Stimulated activated CD4-positive, alpha-beta T cell treated with anti-CD3 and anti-CD28 coated beads, Interleukin-15, amount 100 ng/mL, for 1 hour (primary cell): Measurements from ENCODE around the gene BCAP31.
"Not testable (repeated sequence)": the region's sequence is repeated elsewhere in the genome, so short reads cannot be mapped to it uniquely, and the experiment has no call there.

Experiments used
- DNase-seq, 2 donors: peaks; one replicate each; pipeline ENCODE4 v3.0.0-alpha.2; 2020; ENCODE audit warnings: low read depth in 1 of 2, low spot score in 1 of 2

The BCAP31 gene

DNA sequence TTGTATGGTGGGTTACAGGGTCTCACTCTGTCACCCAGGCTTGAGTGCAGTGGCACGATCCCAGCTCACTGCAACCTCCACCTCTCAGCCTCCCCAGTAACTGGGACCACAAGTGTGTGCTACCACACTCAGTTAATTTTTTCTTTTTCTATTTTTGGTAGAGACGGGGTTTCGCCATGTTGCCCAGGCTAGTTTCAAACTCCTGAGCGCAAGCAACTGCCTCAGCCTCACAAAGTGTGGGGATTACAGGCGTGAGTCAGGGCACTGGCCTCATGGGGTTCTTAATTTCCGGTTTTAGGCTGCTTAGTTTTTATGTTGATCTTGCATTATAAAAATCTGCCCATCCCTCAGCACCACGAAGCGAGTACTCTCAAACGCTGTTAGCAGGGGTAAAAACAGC is 6.7 kb downstream of the BCAP31 start:
- DNase-seq: no peak

DNA sequence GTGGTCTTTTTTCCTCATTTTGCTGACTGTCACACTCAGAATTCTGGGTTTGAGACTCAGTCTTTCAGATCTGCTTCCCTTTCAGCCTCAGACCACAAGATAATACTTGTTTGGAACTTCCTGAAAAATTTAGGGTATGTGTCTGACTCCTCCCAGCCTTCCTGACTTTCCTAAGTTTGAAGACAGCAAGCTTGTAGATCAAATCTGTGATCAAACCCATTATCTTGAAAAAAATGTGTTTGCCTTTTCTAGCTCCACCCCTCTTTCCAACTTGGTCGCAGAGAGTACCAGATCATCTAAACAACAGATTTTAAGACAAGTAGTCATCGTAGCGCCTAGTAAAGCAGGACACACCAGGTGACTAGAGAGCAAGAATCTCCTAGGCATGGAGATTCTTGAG is 9.9 kb downstream of the BCAP31 start:
- no peak for DNase-seq

DNA sequence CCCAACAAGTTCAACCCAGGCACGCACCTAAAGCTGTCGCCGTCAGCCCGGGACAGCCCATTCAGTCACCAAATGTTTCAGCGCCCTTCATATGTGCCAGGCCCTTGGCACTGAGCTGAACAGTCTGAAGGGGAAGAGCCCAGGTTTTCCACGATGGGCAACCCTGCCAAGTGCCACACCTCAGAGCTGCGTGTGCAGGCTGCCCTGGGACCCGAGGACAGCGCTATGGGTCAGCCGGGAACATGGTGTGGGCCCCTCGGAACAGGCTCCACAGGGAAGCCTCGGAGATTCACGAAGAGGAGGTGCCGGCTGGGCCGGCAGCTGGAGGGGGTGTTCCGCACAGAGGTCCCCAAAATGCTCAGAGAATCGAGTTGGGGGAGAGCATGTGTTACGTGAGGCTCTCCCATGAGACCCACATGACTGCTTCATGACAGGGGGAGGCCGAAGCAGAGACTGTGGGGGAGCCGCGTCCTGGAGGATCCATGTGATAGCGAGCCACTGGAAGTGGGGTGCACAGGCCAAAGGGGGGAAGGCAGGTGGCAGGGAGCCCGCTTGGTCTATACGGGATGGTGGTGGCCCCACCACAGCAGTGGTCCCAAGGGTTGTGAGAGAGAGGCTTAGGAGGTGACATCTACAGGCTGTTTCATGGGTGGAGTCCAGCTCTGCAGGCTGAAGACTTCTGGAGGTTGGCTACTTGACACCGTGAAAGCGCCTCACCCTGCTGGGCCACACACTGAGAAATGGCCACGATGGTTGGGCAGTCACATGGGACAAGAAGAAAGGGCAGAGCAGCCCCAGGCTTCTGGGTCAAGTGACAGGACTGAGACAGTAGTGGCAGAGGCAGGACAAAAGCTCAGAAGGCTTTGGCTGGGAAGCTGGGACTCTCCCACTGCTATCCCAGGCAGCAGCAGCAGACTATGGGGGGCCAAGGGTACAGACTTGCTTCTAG is 14.2 kb downstream of the BCAP31 start:
- DNase-seq: no peak

DNA sequence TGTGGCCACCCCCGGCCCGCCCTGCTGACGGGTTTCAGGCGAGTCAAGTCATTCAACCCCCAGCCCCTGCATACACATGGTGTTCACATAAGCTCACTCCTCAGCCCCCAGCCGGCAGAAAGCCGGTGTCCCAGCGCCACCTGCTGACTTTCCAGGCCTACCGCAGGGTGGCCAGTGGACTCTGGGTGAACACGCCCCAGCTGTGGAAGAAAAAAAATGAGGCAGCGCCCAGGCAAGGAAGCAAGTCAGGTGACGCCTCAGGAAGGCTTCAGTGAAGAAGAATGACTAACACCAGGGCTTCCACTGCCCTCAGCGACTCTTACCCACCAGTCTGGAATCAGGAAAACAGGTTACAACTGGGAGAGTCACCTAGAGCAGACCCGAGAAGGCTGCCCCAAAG is 15.8 kb downstream of the BCAP31 start:
- no peak for DNase-seq

DNA sequence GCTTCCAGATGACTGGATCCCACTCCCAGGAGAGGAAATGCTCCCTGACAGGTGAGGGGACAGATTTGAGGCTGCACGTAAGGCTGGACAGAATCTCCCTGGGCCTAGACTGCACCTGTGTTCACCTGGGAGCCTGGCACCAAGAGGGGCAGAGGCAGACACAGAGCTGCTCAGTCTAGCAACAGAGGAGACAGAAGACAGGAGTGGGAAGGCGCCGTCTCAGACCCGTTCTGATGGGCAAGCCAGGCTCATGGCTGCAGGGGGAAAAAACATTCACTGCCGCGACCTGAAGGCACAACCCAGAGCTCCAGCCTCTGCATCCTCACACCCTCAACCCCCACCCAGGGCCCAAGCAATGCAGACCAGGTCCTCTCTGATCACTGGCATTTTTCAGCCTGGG is 16.8 kb downstream of the BCAP31 start:
- DNase-seq: no peak

DNA sequence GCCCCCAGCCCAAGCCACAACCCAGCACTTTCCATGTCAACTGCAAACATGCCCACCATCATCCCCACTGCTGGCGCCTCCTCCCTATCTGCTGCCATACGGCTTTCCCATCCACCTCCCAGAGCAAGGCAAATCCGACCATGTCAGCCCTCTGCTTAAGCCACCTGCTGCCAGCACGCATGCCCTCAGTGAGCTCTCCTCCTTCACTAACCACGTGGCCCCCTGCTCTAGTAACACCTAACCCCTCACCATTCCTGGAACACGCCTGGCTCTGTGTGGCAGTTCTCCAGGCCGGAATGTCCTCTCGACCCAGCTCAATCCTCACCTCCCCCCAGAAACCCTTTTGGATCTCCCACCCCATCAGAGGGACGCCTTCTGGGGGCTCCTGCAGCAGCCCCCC is 17.4 kb downstream of the BCAP31 start:
- no peak for DNase-seq

DNA sequence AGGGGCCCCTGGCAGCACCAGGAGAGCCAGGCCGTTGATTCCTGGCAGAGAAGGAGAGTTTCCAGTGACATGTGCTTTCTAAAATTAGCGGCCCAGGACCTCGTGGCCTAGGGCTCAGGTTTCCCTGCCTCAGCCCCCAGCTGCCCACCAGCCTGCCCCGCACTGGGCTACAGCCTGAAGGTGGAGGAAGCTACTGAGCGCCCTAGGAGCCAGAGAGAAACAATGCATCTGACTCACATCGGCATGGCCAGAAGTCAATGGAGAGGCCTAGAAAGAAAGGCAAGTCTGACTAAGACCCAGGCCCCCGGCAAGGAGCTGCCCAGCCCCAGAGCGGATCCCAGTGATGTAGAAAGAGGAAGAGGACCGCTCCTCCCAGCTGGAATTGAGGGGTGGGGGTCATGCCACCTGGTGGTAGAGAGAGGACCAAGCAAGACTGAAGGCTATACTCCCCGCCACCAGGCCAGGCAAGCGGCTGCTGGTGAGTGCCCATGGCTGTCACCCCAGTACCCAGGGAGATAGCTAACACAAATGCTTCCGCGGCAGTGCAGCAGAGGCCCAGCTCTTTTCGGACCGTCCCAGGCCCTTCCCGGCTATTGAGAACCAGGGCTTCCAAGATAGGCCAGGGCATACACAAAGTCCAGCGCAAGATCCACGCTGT is 18.7 kb downstream of the BCAP31 start:
- not testable (repeated sequence) for DNase-seq

DNA sequence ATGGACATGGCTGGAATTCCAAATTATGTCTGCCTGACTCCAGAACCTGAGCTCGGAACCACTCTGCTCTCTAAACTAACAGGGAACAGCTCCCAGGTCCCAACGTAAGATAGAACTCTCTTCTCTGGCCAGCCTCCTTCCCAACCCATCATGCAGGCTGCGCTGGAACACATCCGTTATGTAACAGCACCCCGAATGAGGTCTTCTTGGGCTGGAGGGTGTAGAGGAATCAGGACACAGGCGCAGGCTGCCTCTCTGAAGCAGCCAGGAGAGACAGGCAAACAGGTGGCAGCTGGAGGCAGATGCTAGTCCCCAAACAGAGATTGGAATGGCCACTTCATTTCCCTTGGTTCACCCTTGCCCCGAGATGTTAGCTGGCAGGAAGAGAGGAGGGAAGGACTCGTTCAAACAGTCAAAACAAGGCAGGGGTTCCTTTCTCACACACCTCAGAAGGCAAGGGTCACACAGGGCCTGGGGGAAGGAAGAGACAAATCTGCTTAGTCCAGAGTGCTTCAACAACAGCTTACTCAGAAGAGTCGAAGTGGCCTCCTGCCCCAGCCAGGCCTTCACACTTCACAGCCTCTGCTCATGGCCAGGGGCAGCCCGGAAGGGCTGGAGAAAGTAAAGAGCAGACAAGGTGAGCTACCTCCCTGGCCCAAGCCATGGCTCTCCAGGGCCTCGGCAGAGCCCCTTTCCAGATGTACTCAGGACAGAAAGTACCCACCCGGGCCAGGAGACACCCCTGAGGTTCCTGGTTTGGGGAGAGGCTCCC is 19.4 kb downstream of the BCAP31 start:
- DNase-seq: not testable (repeated sequence)

DNA sequence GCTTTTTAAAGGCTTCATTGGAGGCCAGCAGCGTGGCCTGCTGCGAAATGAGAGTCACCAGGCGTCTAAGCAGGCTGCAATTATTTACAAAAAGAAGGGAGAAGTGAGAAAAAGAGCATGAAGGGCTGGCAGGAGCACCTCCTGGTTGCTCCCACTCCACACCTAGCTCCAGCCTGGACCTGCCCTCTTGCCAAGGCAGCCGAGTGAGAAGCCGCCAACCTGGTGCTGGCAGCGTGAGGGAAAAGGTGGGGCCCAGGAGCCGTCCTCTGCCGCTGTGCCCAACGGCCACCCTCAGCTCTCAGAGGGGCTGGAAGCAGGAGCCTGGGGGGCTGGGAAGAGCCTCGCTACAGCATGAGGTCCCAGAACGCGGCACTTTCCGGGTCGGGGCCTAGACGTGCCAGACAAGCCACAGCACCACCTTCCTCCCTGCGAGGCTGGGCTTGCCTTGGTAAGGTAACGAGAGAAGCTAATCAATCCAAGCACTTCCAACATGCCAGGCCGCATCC is 20.1 kb downstream of the BCAP31 start:
- no peak for DNase-seq

DNA sequence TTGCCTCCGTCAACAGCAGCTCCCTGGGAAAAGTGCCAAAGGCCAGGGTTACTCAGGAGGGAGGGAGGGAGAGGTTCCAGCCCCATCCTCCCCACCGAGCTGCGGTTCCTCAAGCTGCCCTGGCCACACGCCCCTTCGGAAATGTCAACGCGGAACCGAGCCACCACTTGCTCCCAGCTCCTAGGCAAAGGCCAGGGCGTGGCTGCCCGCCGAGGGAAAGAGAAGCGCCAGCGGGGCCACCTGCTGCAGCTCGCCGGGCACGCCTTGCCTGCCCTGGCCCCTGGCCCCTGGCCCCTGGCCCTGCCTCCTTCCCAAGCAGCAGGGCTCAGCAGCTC is 21.2 kb downstream of the BCAP31 start:
- DNase-seq: no peak

DNA sequence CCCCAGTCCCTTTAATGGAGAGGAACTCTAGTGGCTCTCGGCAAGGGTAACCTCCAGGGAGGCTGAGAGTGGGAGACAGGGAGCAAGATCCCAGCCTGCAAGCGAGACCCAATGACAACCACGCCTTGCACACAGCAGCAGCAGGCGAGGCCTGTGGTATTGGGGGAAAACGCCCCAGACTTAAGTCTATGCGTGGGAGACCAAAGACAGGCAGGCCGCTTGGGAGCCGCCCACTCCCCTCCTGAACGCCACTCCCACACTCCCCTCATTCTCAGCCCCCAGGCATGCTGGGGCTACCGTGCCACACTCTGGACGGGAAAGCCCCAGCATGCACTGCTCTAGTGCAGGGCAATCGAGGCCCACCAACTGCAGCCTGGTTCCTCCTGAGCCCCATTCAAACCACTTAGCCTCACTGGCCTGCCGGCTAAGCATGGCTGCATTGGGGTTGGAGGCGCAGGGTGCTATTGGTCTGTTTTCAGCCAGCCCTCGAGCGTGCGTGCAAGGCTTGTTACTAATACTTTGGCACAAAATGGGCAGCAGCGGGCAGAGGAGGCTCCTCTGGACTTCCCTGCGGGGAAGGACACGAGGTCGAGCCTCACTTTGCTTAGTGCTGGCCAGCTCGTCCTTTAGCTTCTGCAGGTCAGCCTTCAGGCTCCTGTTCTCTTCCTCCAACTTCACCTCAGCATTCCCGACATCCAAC is 21.7 kb downstream of the BCAP31 start:
- no peak for DNase-seq

DNA sequence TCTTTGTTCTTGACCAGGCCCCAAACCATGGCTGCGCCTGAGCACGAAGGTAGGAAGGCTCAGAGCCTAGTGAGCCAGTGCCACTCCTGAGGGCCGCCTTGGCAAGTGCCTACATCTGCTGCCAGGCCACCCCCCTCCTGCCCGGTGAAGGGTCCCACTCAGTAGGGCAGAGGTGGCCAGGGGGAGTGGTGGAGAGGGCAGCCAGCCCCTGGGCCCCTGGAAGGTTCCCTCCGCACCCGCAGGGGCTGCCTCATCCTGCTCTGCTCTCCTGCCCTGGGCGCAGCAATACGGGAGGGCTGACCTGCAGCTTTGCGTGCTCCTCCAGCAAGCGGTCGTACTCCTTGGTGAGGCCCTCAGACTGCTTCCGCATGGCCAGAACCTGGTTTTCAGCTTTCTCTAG is 22.5 kb downstream of the BCAP31 start:
- DNase-seq: no peak

DNA sequence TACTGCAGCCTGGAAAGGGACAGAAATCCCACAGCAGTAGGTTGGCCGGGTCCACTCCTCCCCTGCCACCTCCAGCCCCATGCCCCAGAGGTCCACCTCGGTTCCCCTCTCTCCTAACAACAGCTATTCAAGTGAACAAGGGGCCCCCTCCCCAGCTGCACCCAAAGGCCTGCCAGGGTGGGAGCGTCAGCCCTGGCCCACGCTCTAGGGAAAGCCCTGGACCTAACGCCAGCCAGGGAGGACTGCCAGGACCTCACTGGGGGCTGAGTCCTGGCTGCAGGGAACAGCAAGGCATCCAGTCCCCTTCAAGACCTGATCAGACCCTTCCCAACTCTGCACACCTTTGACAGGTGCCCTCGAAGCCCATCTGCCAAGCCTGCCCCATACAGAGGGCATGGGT is 23.2 kb downstream of the BCAP31 start:
- DNase-seq: no peak

DNA sequence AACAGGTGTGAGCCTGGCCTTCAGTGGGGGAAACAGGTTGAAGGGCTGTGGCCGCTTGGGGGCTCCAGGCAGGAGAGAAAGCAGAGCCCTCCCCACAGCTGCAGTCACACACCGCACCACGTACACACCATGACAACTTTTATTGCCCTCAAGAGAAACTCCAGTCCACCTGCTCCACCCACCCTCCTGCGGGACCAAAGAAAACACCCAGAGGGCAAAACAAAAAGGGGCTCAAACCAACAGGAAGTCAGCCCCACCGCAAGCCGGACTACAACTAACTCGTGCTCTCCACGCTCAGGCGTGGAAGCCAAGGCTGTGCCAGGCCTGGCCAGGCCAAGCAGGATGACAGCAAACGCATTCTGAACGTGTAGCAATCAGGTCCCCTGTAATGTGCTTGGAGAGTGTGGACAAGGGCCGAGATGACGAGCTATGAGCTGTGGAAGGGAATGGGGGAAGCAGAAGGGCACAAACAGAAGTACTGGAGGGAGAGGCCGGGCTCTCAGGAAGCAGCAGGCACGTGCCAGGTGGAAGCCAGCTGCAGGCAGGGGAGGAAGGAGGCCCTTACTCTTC is 23.7 kb downstream of the BCAP31 start:
- DNase-seq: no peak

DNA sequence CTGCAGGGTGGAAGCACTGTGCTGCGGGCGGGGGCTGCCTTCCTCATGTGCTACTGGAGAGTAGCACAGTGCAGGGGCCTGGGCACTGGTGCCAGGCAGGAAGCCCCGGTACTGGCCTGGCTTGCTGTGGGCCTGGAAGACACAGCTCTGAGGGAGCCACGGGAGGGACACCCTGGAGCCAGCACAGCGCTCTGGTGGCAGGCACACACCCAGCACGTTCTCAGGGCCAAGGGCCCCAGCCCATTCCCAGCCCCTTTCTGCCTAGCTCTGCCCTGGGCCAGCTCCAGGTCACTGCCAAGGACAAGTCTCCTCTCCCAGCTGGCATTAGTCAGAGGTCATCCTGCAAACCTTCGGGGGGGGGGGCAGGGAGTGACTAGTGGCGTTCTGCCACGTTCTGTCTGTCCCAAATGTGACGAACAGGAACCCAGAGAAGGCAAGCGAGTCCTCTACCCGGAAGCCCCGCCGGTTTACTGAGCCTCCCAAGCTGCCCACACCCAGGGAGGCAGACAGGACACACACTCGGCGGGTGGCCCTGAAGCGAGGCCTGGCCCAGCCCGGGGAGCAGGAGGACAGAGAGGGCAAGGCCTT is 24.3 kb downstream of the BCAP31 start:
- not testable (repeated sequence) for DNase-seq

DNA sequence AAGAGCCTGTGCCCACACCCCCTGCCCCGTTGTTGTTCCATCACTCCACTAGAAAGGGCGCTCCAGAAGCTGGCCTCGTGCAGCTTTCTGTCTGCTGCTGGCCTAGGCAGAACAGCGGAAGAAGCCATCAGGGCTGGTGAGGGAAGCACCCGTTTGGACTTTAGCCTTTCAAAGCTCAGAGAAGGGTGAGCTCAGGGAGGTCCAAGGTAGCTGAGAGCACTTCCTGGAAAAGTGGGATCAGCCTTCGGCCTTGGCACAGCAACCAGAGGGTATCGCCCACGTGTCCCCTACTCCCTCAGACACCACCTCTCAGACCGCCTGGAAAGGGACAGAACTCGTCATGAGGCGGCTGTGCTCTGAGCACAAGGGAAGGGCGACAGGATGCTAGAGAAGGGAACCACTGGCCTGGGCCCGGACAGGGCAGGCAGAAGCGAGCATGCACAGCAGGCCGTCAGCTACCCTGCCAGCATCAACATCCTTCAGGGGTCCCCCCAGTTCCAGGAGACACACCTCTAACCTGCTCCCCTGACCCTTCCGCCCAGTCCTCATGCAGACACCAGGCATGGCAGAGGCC is 24.9 kb downstream of the BCAP31 start:
- DNase-seq: not testable (repeated sequence)

DNA sequence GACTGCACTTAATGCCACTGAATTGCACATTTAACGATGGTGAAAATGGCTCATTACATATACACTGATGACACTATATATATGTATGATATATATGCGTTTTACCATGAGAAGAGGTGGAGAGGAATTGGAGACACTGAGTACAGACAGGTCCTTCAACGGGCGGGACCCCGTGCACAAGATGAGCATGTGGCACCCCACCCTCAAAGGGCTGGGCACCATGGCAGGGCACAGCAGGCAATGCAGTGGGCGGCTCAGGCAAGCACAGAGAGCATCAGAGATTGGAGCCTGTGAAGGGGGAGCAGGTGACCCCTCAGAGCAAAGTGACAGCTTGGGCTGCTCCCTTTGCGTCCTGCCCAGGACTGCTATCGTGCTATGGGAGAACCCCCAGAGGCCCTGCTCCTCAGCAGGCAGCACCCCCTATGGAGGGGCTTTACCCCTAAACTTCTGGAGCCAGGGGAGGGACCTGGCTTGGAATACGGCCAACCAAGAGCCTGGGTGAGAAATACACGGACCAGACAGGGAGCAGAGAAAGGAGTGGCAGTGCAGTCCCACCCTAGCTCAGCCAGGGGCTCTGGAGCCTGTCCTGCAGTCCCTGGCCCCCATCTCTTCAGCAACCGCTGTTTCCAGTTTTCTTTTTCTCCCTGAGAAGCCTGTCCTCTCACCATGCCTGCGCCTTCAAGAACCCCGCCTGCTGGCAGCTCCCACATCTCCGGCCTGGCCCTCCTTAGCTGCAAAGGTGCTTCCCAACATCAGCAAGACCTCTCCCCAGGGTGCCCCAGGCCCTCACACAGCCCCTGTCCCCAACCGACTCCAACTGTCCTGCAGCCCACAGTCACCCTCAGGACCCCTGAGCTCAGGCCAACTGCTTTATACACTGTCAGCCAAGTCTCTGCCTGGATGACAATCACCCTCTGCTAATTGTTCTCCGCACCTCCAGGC is 26.0 kb downstream of the BCAP31 start:
- DNase-seq: no peak

DNA sequence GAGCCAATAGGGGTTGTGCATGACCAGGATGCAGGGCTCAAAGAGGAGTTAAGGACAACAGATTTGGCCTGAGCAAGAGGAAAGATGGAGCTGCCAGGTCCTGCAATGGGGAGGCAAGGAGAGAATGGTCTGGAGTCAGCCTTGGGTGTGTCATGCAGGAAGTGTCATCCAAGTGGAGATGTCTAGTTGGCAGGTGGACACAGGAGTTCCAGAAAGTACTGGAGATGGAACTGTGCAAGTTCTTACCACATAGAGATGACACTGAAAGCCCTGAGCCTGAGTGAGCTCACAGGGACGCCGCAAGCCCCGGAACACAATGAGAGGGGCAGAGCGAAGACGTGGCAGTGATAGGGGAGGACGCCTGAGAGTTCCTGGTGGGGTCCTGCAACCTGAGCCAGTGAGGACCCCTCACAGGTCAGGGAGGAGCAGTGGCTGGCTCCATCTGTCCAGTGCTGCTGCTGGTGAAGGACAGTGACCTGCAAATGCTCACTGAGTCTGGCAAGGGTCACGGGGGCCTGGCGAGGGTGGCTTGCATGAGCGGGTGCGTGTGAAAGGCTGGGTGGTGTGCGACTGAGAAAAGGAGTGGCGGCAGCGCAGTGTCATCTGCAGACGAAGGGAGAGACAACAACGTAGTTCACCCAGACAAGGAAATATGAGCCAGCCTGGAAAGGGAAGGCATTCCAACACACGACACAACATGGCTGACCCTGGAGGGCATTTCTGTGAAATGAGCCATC is 27.0 kb downstream of the BCAP31 start:
- DNase-seq: not testable (repeated sequence)
